GM12878 (cell line): ENCODE data around the gene CHN2. TPM values are rescaled to one million over a fixed set of nuclear protein-coding genes. Genes with fewer than 3 reads are reported as not detected.

Experiments used
- ATAC-seq: fragments of 200-7000 bp; cut with Tn5 transposase; 3 replicates; pipeline ENCODE4 v1.9.1; 2020; ENCODE audit warnings: mild to moderate bottlenecking, moderate library complexity
- BruUV-seq: library from RNA; stranded (reverse); fragments of 400-500 nt; replicated peaks from 2 replicates; lab custom pipeline; 2021; lab: Mats Ljungman, UMichigan
- CTCF ChIA-PET: fragments of 300-600 bp; sonication (Branson Sonifier 250); formaldehyde crosslinking; extraction: SDS; loops from one replicate; lab custom pipeline; 2021; ENCODE audit warnings: inconsistent platforms; lab: Yijun Ruan, JAX
- POLR2A ChIA-PET: fragments of 350-600 bp; formaldehyde crosslinking; extraction: SDS; loops from one replicate; lab custom pipeline; 2021; ENCODE audit warnings: inconsistent platforms; lab: Charles Lee
- RAD21 ChIA-PET: fragments of 300-600 bp; sonication (Branson Sonifier 250); formaldehyde crosslinking; loops from one replicate; lab custom pipeline; 2023; ENCODE audit warnings: antibody characterized with exemption; ENCODE audit not compliant: unreplicated experiment; lab: Charles Lee
- SMC1A ChIA-PET: fragments of 300-600 bp; sonication (Branson Sonifier 250); formaldehyde crosslinking; loops from one replicate; lab custom pipeline; 2023; ENCODE audit not compliant: unreplicated experiment, uncharacterized antibody; lab: Charles Lee
- DNase-seq: peaks from one replicate; pipeline ENCODE4 v3.0.0-alpha.2; 2011; ENCODE audit warnings: low read depth, low spot score
- FAIRE-seq: peaks from 3 replicates; lab custom pipeline; 2011; peaks lifted over from hg19 to GRCh38; lab: Jason Lieb, UNC
- H2AFZ ChIP-seq: 2 replicates; pipeline ENCODE4 v1.6.0; 2011; ENCODE audit warnings: low read depth, low read length, control low read depth; ENCODE audit not compliant: control insufficient read depth
- H3K27ac ChIP-seq: 2 replicates; pipeline ENCODE4 v1.5.1; 2011; ENCODE audit warnings: control low read depth; ENCODE audit not compliant: control insufficient read depth, insufficient read depth
- H3K27me3 ChIP-seq, 2 experiments: replicated peaks in 1 of 2; 2 replicates each; pipeline versions ENCODE4 v1.6.0 to v1.6.1; 2011; ENCODE audit warnings: low read length in 1 of 2; ENCODE audit not compliant: control insufficient read depth in 2 of 2, insufficient read depth in 2 of 2
- H3K36me3 ChIP-seq, 2 experiments: 2 replicates each; pipeline ENCODE4 v1.5.1; 2011; ENCODE audit warnings: low read length in 1 of 2; ENCODE audit not compliant: control insufficient read depth in 2 of 2, insufficient read depth in 2 of 2
- H3K4me1 ChIP-seq: 2 replicates; pipeline ENCODE4 v1.6.1; 2011; ENCODE audit warnings: mild to moderate bottlenecking, low read length, moderate library complexity, mixed read lengths; ENCODE audit not compliant: control insufficient read depth, insufficient read depth
- H3K4me2 ChIP-seq: 2 replicates; pipeline ENCODE4 v1.6.0; 2011; ENCODE audit warnings: control low read depth; ENCODE audit not compliant: control insufficient read depth, insufficient read depth
- H3K4me3 ChIP-seq: fragments of 200-600 bp; sonication (generic); 2 replicates; pipeline ENCODE4 v1.5.1; 2016
- H3K79me2 ChIP-seq: 2 replicates; pipeline ENCODE4 v1.6.0; 2011; ENCODE audit warnings: low read length; ENCODE audit not compliant: control insufficient read depth, insufficient read depth
- H3K9ac ChIP-seq: 2 replicates; pipeline ENCODE4 v1.8.0; 2011; ENCODE audit warnings: low read length, control low read depth, mixed read lengths; ENCODE audit not compliant: control insufficient read depth, insufficient read depth
- H3K9me3 ChIP-seq: replicated peaks from 3 replicates; pipeline ENCODE4 v1.5.1; 2011; ENCODE audit warnings: mild to moderate bottlenecking, low read length; ENCODE audit not compliant: control insufficient read depth, insufficient read depth
- H4K20me1 ChIP-seq: 2 replicates; pipeline ENCODE4 v1.6.0; 2011; ENCODE audit not compliant: control insufficient read depth, insufficient read depth
- BRCA1 ChIP-seq: IDR thresholded peaks from 2 replicates; pipeline ENCODE4 v1.6.1; 2011; ENCODE audit warnings: low read depth, low read length, improper control_type of control experiment
- RAD51 ChIP-seq: fragments of 450-650 bp; IDR thresholded peaks from 2 replicates; pipeline ENCODE4 v1.6.1; 2016; ENCODE audit warnings: moderate library complexity, mild to moderate bottlenecking, inconsistent platforms
- SKIL ChIP-seq: fragments of 450-650 bp; IDR thresholded peaks from 2 replicates; pipeline ENCODE4 v1.6.1; 2017; ENCODE audit warnings: mild to moderate bottlenecking, low read depth, inconsistent platforms; ENCODE audit not compliant: poor library complexity, severe bottlenecking
- ZNF207 ChIP-seq: fragments of 450-650 bp; IDR thresholded peaks from 2 replicates; pipeline ENCODE4 v1.6.1; 2014; ENCODE audit warnings: antibody characterized with exemption, mild to moderate bottlenecking, borderline replicate concordance
- ZNF24 ChIP-seq: fragments of 450-650 bp; IDR thresholded peaks from 2 replicates; pipeline ENCODE4 v1.6.1; 2017; ENCODE audit warnings: antibody characterized with exemption, mild to moderate bottlenecking
- WGBS: methylation state at CpG from one replicate; pipeline ENCODE4 v1.1.6; 2016; ENCODE audit warnings: low lambda C conversion rate; ENCODE audit not compliant: insufficient replicate concordance, insufficient coverage; ENCODE audit errors: missing lambda C conversion rate; 5-methylcytosine and 5-hydroxymethylcytosine counted together
- in situ Hi-C: fragments of 300-500 bp; cut with MboI; formaldehyde crosslinking; loops from 9 replicates; pipeline ENCODE4 v1.14.3; 2018; ENCODE audit warnings: mixed read lengths
- intact Hi-C: fragments of 100-400 bp; cut with micrococcal nuclease; formaldehyde crosslinking; loops from one replicate; pipeline ENCODE4 v1.14.2; 2022; ENCODE audit not compliant: unreplicated experiment
- polyA plus RNA-seq, 11 experiments: library from polyadenylated mRNA; depleted of rRNA in 4 of 11; unstranded in 6 of 11; stranded (reverse) in 5 of 11; fragments of >200 nt; fragmentation: Nextera tagmentation in 4 of 11; fragmentation: Illumina TruSeq in 1 of 11; extraction: Ambion mirVana in 4 of 11; extraction: Trizol in 1 of 11; gene quantifications; 1 replicate in 1 of 11; 2 replicates in 10 of 11; pipeline versions ENCODE4 v1.2.1 to v1.2.3, GENCODE V29; 2011 to 2016; ENCODE audit warnings: inconsistent platforms in 2 of 11, missing spikeins in 2 of 11, low read depth in 1 of 11
- total RNA-seq, 4 experiments: library from RNA; depleted of rRNA in 3 of 4; stranded (reverse); fragments of >200 nt in 3 of 4; fragmentation: Illumina TruSeq in 1 of 4; extraction: Trizol in 1 of 4; gene quantifications; 2 replicates each; pipeline versions ENCODE4 v1.2.1 to v1.2.3, GENCODE V29; 2013 to 2021

Gene CHN2
- total and polyA plus RNA-seq, 10 of the 15 experiments (the other 5 are each of a cell fraction or from before 2014, with no cell fraction given): 0.11 to 3.8 (median 0.37) TPM; not detected in 2

- intact Hi-C loops (no loop called here), in situ Hi-C loops (no loop called here)
- ChIA-PET SMC1A (no interaction called here), POLR2A (no interaction called here), CTCF (interaction anchor here (0.5 to 2.2 kb wide), 3 partner anchors 17 to 31 kb away, joined by 3 to 13 read pairs (median 3); no protein-coding TSS in a partner anchor), RAD21 (no interaction called here)
- 21% methylated on average over 5 of the region's 5 CpGs for WGBS
- BruUV-seq: no TSS peak
- DNase-seq (no peak), FAIRE-seq (no peak), ATAC-seq (peak; percentile 41; the same call in 2 of the 3 replicates)
- H3K27me3 ChIP-seq: no peaks in the 10 kb centered on the region; a peak in 1 of 4 replicates
- H3K27ac ChIP-seq: no peak overlapping the region
- H3K4me1 ChIP-seq: no peaks in the 10 kb centered on the region
- no peaks in the 10 kb centered on the region for H3K79me2 ChIP-seq
- no peaks in the 10 kb centered on the region for H4K20me1 ChIP-seq
- H3K9ac ChIP-seq: no peak overlapping the region
- no peak overlapping the region for H3K4me2 ChIP-seq
- no peak overlapping the region for H3K4me3 ChIP-seq
- TF ChIP-seq ZNF207: no peak
- H3K36me3 ChIP-seq: no peaks in the 10 kb centered on the region
- H2AFZ ChIP-seq: no peak overlapping the region
- H3K9me3 ChIP-seq: no peaks in the 10 kb centered on the region
Observed at GRCh38 chr7:29207162-29207801, 12.7 kb downstream of the CHN2 start.

GRCh38 chr7:29208410-29209250 lies 14.1 kb downstream of the CHN2 start:
- TF ChIP-seq BRCA1: no peak
- TF ChIP-seq SKIL: no peak
- no peak for TF ChIP-seq ZNF24
- no peak for TF ChIP-seq RAD51
- intact Hi-C loops: no loop called here
- POLR2A ChIA-PET: no interaction called here
- FAIRE-seq (no peak), DNase-seq (no peak), ATAC-seq (no peak)
- CTCF ChIA-PET: interaction anchor here (1.3 kb wide), 1 partner anchor 20 kb away, joined by 3 read pairs; no protein-coding TSS in a partner anchor
- Histone ChIP-seq H3K9ac (no peak overlapping the region), H2AFZ (no peak overlapping the region), H3K27me3 (no peaks in the 10 kb centered on the region; a peak in 1 of 4 replicates), H3K36me3 (no peaks in the 10 kb centered on the region), H3K9me3 (no peaks in the 10 kb centered on the region), H4K20me1 (no peaks in the 10 kb centered on the region), H3K79me2 (no peaks in the 10 kb centered on the region), H3K27ac (no peak overlapping the region), H3K4me2 (no peak overlapping the region), H3K4me1 (no peaks in the 10 kb centered on the region), H3K4me3 (no peak overlapping the region)
- RAD21 ChIA-PET: no interaction called here
- 43% methylated on average over 12 of the region's 12 CpGs for WGBS
- no TSS peak for BruUV-seq
- in situ Hi-C loops: no loop called here
- SMC1A ChIA-PET: no interaction called here
